K562 (cell line): ENCODE data around the gene ARHGAP32. TPM values are rescaled to one million over a fixed set of nuclear protein-coding genes. Genes with fewer than 3 reads are reported as not detected.

ENCODE experiments used
- ATAC-seq: fragments of 200-7000 bp; cut with Tn5 transposase; 3 replicates; pipeline ENCODE4 v1.9.1; 2020; ENCODE audit warnings: moderate library complexity
- BruUV-seq: library from RNA; stranded (reverse); fragments of 400-500 nt; replicated peaks from 2 replicates; lab custom pipeline; 2021; lab: Mats Ljungman, UMichigan
- CTCF ChIA-PET: fragments of 300-600 bp; formaldehyde crosslinking; extraction: SDS; loops from one replicate; lab custom pipeline; 2021; ENCODE audit warnings: low intra/inter-chr PET ratio; lab: Yijun Ruan, JAX
- POLR2A ChIA-PET: fragments of 300-600, 350-650 bp; sonication (Branson Sonifier 250); formaldehyde crosslinking; extraction: SDS; loops from one replicate; lab custom pipeline; 2021; ENCODE audit warnings: antibody characterized with exemption, inconsistent platforms; lab: Yijun Ruan, JAX
- DNase-seq, 4 experiments: peaks; one replicate each; pipeline versions ENCODE4 v3.0.0 to v3.0.0-alpha.2; 2011 to 2018; ENCODE audit warnings: low spot score in 3 of 4, mixed read lengths in 3 of 4; ENCODE audit errors: extremely low read depth in 1 of 4
- FAIRE-seq: peaks from 2 replicates; lab custom pipeline; 2011; peaks lifted over from hg19 to GRCh38; lab: Jason Lieb, UNC
- H2AFZ ChIP-seq: 2 replicates; pipeline ENCODE4 v1.6.0; 2011; ENCODE audit warnings: low read depth, low read length, control low read depth, inconsistent platforms
- H3K27ac ChIP-seq: fragments of 200-600 bp; 3 replicates; pipeline ENCODE4 v1.8.0; 2011; ENCODE audit warnings: low read depth, mild to moderate bottlenecking, control low read depth, inconsistent platforms, low read length, moderate library complexity, mixed read lengths; ENCODE audit errors: extremely low read depth
- H3K27me3 ChIP-seq, 2 experiments: fragments of 300-600 bp in 1 of 2; 2 replicates in 1 of 2; 3 replicates in 1 of 2; pipeline versions ENCODE4 v1.6.0 to v1.8.0; 2011; ENCODE audit warnings: inconsistent platforms in 2 of 2, low read length in 2 of 2, mild to moderate bottlenecking in 1 of 2, mixed read lengths in 1 of 2, moderate library complexity in 1 of 2; ENCODE audit not compliant: control insufficient read depth in 2 of 2, insufficient read depth in 2 of 2
- H3K36me3 ChIP-seq: fragments of 300-600 bp; 3 replicates; pipeline ENCODE4 v1.8.0; 2011; ENCODE audit warnings: mild to moderate bottlenecking, low read length, inconsistent platforms; ENCODE audit not compliant: control insufficient read depth, insufficient read depth
- H3K4me1 ChIP-seq, 2 experiments: fragments of 200-600 bp in 1 of 2; replicated peaks in 1 of 2; 2 replicates in 1 of 2; 3 replicates in 1 of 2; pipeline versions ENCODE4 v1.5.1 to v1.8.0; 2011; ENCODE audit warnings: inconsistent platforms in 2 of 2, low read length in 2 of 2, mild to moderate bottlenecking in 1 of 2, mixed read lengths in 1 of 2, moderate library complexity in 1 of 2; ENCODE audit not compliant: control insufficient read depth in 2 of 2, insufficient read depth in 2 of 2
- H3K4me2 ChIP-seq: 2 replicates; pipeline ENCODE4 v1.6.1; 2011; ENCODE audit warnings: low read length, control low read depth, inconsistent platforms, mixed read lengths; ENCODE audit not compliant: insufficient read depth
- H3K4me3 ChIP-seq: fragments of 200-600 bp; sonication (generic), shearing (Covaris generic); 2 replicates; pipeline ENCODE4 v1.5.1; 2016; ENCODE audit warnings: control low read depth, inconsistent platforms
- H3K79me2 ChIP-seq: fragments of 200-600 bp; 3 replicates; pipeline ENCODE4 v1.8.0; 2011; ENCODE audit warnings: low read length, inconsistent platforms; ENCODE audit not compliant: control insufficient read depth, insufficient read depth
- H3K9ac ChIP-seq, 2 experiments: 2 replicates each; pipeline versions ENCODE4 v1.6.0 to v1.6.1; 2011; ENCODE audit warnings: low read depth in 2 of 2, low read length in 2 of 2, control low read depth in 1 of 2, inconsistent platforms in 1 of 2, mild to moderate bottlenecking in 1 of 2, mixed read lengths in 1 of 2; ENCODE audit not compliant: insufficient read depth in 1 of 2
- H3K9me1 ChIP-seq: one replicate; pipeline ENCODE4 v1.6.0; 2011; ENCODE audit warnings: inconsistent platforms, mild to moderate bottlenecking, low read length, moderate library complexity; ENCODE audit not compliant: control insufficient read depth, insufficient read depth
- H3K9me3 ChIP-seq: replicated peaks from 2 replicates; pipeline ENCODE4 v1.5.1; 2011; ENCODE audit warnings: low read depth, low read length, inconsistent platforms; ENCODE audit not compliant: control insufficient read depth, insufficient read depth
- H4K20me1 ChIP-seq: replicated peaks from 2 replicates; pipeline ENCODE4 v1.6.1; 2011; ENCODE audit warnings: low read length, inconsistent platforms, mixed read lengths; ENCODE audit not compliant: control insufficient read depth, insufficient read depth
- BCOR ChIP-seq: fragments of 450-650 bp; IDR thresholded peaks from 2 replicates; pipeline ENCODE4 v1.6.1; 2016
- E2F3 ChIP-seq: fragments of 250-450 bp; sonication (Bioruptor Pico); IDR thresholded peaks from 2 replicates; pipeline ENCODE4 v1.4.0; 2020; ENCODE audit warnings: mild to moderate bottlenecking
- ERF ChIP-seq: fragments of 450-650 bp; formaldehyde crosslinking; IDR thresholded peaks from 2 replicates; pipeline ENCODE4 v1.4.0; 2020; ENCODE audit warnings: mild to moderate bottlenecking, mixed read lengths
- GABPB2 ChIP-seq: fragments of 250-450 bp; sonication (Bioruptor Pico); conservative IDR thresholded peaks from 2 replicates; pipeline ENCODE4 v1.5.1; 2021; ENCODE audit warnings: mild to moderate bottlenecking
- IFI16 ChIP-seq: fragments of 250-450 bp; sonication (Bioruptor Pico); IDR thresholded peaks from 2 replicates; pipeline ENCODE4 v2.1.2; 2022; ENCODE audit warnings: mild to moderate bottlenecking, inconsistent platforms
- NR1H2 ChIP-seq: sonication (generic); formaldehyde crosslinking; IDR thresholded peaks from 2 replicates; pipeline ENCODE4 v1.4.0; 2020; ENCODE audit warnings: mild to moderate bottlenecking, missing genetic modification reagents
- NR2F6 ChIP-seq: fragments of 450-650 bp; formaldehyde crosslinking; IDR thresholded peaks from 2 replicates; pipeline ENCODE4 v1.4.0; 2020; ENCODE audit warnings: mild to moderate bottlenecking
- RFX1 ChIP-seq: fragments of 450-650 bp; IDR thresholded peaks from 2 replicates; pipeline ENCODE4 v1.6.1; 2016; ENCODE audit warnings: mild to moderate bottlenecking, moderate library complexity
- SIX5 ChIP-seq, 2 experiments: IDR thresholded peaks; 2 replicates each; pipeline ENCODE4 v1.6.1; 2011; ENCODE audit warnings: low read length in 2 of 2, borderline replicate concordance in 1 of 2, low read depth in 1 of 2, mild to moderate bottlenecking in 1 of 2, moderate library complexity in 1 of 2; ENCODE audit not compliant: insufficient read depth in 1 of 2
- ZNF133 ChIP-seq: fragments of 250-450 bp; sonication (Bioruptor Pico); IDR thresholded peaks from 2 replicates; pipeline ENCODE4 v1.4.0; 2020; ENCODE audit warnings: mild to moderate bottlenecking
- ZNF134 ChIP-seq: fragments of 250-450 bp; sonication (Bioruptor Pico); conservative IDR thresholded peaks from 2 replicates; pipeline ENCODE4 v1.4.0; 2020
- ZNF583 ChIP-seq: fragments of 250-450 bp; sonication (Bioruptor Pico); IDR thresholded peaks from 2 replicates; pipeline ENCODE4 v1.4.0; 2020
- WGBS: fragments of 100-300 bp; shearing (Covaris generic); methylation state at CpG from one replicate; pipeline ENCODE4 v1.1.6; 2016; ENCODE audit warnings: low coverage, mixed read lengths; ENCODE audit not compliant: insufficient coverage; ENCODE audit errors: missing lambda C conversion rate; 5-methylcytosine and 5-hydroxymethylcytosine counted together
- in situ Hi-C: fragments of 300-500 bp; cut with MboI; formaldehyde crosslinking; loops from 4 replicates; pipeline ENCODE4 v1.15.0; 2018; ENCODE audit warnings: inconsistent platforms, mixed read lengths
- intact Hi-C: fragments of 100-400 bp; cut with micrococcal nuclease; formaldehyde crosslinking; loops from 2 replicates; pipeline ENCODE4 v1.14.2; 2022
- polyA plus RNA-seq, 8 experiments: library from polyadenylated mRNA; depleted of rRNA in 4 of 8; stranded (reverse) in 5 of 8; unstranded in 3 of 8; fragments of >200 nt; fragmentation: Nextera tagmentation in 2 of 8; fragmentation: Illumina TruSeq in 1 of 8; extraction: Ambion mirVana in 2 of 8; extraction: Trizol in 1 of 8; gene quantifications; 2 replicates each; pipeline versions ENCODE4 v1.2.1 to v1.2.3, GENCODE V29; 2011 to 2014; ENCODE audit warnings: inconsistent platforms in 1 of 8, missing spikeins in 1 of 8
- total RNA-seq, 7 experiments: library from RNA; depleted of rRNA in 6 of 7; stranded (reverse); fragments of >200 nt in 6 of 7; fragmentation: Illumina TruSeq in 2 of 7; extraction: Trizol in 2 of 7; gene quantifications; 2 replicates each; pipeline versions ENCODE4 v1.2.1 to v1.2.3, GENCODE V29; 2011 to 2021; ENCODE audit warnings: low replicate concordance in 1 of 7
- TF ChIP-seq, protein P1 (sequence below): fragments of 250-450 bp; sonication (Bioruptor Pico); IDR thresholded peaks from 2 replicates; pipeline ENCODE4 v1.4.0; 2020; ENCODE audit warnings: mild to moderate bottlenecking, moderate library complexity, borderline replicate concordance
- TF ChIP-seq, protein P2 (sequence below): sonication (generic); formaldehyde crosslinking; IDR thresholded peaks from 2 replicates; pipeline ENCODE4 v1.8.1; 2023; ENCODE audit warnings: missing genetic modification reagents, mild to moderate bottlenecking, borderline replicate concordance
- TF ChIP-seq, protein P3 (sequence below): IDR thresholded peaks from 2 replicates; pipeline ENCODE4 v1.6.1; 2012; ENCODE audit warnings: low read depth, low read length, improper control_type of control experiment, borderline replicate concordance

Gene ARHGAP32
- total and polyA plus RNA-seq, 9 of the 15 experiments (the other 6 are each of a cell fraction or from before 2014, with no cell fraction given), result 0.18 TPM; not detected in 8

DNA sequence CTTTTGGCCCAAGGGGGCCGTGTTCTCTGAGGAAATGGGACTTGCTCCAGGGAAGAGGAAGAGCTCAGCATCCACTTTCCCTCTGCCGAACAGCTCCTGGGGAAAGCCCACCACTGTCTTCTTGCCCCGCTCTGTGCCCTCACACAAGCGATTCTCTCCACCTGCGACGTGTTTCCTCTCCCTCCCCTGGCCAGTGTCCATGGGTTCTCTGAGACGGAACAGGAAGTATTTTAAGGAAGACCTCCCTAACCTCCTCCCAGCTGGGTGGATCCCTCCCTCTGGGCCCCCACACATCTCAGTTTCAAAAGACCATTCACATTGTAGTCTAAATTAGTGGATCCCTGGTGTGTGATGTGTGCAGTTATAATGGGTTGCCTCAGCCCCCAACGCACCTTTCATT is 251.0 kb downstream of the ARHGAP32 start:
- no peak for ATAC-seq
- Histone ChIP-seq H3K9ac (no peak overlapping the region), H3K36me3 (no peaks in the 10 kb centered on the region), H3K9me1 (no peaks in the 10 kb centered on the region), H4K20me1 (no peaks in the 10 kb centered on the region), H3K9me3 (no peaks in the 10 kb centered on the region), H3K79me2 (no peaks in the 10 kb centered on the region), H3K27ac (no peak overlapping the region), H3K27me3 (peaks cover 4 to 56% of the 10 kb centered on the region in 2 experiments; a peak in 3 of 5 replicates), H3K4me3 (no peak overlapping the region), H3K4me2 (no peak overlapping the region), H2AFZ (no peak overlapping the region), H3K4me1 (no peaks in the 10 kb centered on the region)
- 2% methylated on average over 6 of the region's 8 CpGs for WGBS
- ChIA-PET CTCF (no interaction called here), POLR2A (no interaction called here)
- intact Hi-C loops, result no loop called here
- in situ Hi-C loops, result no loop called here
- no peak for DNase-seq
- BruUV-seq, result no TSS peak
- FAIRE-seq, result no peak
- TF ChIP-seq E2F3 (no peak), ZNF133 (CRISPR knock-in tag) (no peak), RFX1 (no peak), ERF (CRISPR knock-in tag) (no peak), BCOR (no peak), GABPB2 (CRISPR knock-in tag) (no peak), ZNF134 (no peak), SIX5 (IDR thresholded peaks at IDR 0.05; ENCODE audit: borderline replicate concordance in 1 of 2, insufficient read depth in 1 of 2, low read depth in 1 of 2, low read length in 2 of 2) (no peak), IFI16 (CRISPR knock-in tag) (no peak), NR2F6 (no peak), ZNF583 (CRISPR knock-in tag) (no peak), NR1H2 (CRISPR knock-in tag) (no peak)
- TF ChIP-seq, protein P1, sequence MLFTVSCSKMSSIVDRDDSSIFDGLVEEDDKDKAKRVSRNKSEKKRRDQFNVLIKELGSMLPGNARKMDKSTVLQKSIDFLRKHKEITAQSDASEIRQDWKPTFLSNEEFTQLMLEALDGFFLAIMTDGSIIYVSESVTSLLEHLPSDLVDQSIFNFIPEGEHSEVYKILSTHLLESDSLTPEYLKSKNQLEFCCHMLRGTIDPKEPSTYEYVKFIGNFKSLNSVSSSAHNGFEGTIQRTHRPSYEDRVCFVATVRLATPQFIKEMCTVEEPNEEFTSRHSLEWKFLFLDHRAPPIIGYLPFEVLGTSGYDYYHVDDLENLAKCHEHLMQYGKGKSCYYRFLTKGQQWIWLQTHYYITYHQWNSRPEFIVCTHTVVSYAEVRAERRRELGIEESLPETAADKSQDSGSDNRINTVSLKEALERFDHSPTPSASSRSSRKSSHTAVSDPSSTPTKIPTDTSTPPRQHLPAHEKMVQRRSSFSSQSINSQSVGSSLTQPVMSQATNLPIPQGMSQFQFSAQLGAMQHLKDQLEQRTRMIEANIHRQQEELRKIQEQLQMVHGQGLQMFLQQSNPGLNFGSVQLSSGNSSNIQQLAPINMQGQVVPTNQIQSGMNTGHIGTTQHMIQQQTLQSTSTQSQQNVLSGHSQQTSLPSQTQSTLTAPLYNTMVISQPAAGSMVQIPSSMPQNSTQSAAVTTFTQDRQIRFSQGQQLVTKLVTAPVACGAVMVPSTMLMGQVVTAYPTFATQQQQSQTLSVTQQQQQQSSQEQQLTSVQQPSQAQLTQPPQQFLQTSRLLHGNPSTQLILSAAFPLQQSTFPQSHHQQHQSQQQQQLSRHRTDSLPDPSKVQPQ (CRISPR knock-in tag), result no peak
- TF ChIP-seq, protein P2, sequence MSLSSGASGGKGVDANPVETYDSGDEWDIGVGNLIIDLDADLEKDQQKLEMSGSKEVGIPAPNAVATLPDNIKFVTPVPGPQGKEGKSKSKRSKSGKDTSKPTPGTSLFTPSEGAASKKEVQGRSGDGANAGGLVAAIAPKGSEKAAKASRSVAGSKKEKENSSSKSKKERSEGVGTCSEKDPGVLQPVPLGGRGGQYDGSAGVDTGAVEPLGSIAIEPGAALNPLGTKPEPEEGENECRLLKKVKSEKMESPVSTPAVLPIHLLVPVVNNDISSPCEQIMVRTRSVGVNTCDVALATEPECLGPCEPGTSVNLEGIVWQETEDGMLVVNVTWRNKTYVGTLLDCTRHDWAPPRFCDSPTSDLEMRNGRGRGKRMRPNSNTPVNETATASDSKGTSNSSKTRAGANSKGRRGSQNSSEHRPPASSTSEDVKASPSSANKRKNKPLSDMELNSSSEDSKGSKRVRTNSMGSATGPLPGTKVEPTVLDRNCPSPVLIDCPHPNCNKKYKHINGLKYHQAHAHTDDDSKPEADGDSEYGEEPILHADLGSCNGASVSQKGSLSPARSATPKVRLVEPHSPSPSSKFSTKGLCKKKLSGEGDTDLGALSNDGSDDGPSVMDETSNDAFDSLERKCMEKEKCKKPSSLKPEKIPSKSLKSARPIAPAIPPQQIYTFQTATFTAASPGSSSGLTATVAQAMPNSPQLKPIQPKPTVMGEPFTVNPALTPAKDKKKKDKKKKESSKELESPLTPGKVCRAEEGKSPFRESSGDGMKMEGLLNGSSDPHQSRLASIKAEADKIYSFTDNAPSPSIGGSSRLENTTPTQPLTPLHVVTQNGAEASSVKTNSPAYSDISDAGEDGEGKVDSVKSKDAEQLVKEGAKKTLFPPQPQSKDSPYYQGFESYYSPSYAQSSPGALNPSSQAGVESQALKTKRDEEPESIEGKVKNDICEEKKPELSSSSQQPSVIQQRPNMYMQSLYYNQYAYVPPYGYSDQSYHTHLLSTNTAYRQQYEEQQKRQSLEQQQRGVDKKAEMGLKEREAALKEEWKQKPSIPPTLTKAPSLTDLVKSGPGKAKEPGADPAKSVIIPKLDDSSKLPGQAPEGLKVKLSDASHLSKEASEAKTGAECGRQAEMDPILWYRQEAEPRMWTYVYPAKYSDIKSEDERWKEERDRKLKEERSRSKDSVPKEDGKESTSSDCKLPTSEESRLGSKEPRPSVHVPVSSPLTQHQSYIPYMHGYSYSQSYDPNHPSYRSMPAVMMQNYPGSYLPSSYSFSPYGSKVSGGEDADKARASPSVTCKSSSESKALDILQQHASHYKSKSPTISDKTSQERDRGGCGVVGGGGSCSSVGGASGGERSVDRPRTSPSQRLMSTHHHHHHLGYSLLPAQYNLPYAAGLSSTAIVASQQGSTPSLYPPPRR (CRISPR knock-in tag), result no peak
- TF ChIP-seq, protein P3, sequence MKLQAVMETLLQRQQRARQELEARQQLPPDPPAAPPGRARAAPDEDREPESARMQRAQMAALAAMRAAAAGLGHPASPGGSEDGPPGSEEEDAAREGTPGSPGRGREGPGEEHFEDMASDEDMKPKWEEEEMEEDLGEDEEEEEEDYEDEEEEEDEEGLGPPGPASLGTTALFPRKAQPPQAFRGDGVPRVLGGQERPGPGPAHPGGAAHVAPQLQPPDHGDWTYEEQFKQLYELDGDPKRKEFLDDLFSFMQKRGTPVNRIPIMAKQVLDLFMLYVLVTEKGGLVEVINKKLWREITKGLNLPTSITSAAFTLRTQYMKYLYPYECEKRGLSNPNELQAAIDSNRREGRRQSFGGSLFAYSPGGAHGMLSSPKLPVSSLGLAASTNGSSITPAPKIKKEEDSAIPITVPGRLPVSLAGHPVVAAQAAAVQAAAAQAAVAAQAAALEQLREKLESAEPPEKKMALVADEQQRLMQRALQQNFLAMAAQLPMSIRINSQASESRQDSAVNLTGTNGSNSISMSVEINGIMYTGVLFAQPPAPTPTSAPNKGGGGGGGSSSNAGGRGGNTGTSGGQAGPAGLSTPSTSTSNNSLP, result no peak
